Right kidney (tissue), 1 donor: Measurements from ENCODE around the gene PDCL3.

Experiments
- DNase-seq: peaks from one replicate; pipeline ENCODE4 v3.0.0-alpha.2; 2016

Gene PDCL3

DNA sequence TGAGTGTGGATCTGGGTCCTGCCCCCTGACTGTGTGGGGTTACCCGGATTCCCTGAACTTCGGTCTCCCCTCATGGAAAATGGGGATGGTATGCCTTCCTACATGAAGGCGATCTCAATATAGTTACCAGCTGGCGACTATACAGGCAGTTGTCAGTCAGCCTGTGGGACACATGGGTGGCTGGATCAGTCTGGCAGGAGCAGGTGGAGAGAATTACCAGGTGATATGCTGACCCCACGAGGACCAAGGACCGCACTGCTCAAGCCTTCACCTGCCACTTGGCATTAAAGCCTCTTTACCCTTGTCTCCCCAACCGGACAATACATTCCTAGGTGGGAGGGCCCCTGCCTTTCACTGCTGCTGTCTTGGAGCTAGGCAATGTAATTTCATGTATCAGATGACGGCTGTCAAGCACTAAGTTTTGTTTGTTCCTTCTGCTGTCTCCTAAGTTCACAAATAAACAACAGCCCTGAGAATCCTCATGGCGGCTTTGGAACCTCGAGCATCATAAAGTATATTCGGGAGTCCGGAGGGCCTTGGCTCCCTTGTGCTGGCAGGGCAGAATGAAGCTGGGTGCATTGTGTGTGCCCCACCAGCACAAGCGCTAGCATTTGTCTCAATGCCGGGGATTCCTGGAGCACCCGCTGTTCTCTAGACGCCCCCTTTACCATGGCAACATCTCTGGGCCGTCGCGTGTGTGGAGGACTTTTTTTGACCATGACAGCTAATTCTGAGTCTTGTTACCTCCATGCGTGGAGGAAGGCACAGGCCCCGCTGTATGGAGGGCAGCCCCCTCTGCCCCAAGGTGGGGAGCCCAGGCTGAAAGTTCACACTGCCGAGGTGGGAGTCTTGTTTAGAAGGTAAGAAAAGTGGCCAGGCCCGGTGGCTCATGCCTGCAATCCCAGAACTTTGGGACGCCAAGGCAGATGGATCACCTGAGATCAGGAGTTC, 48.6 kb downstream of the PDCL3 start:
- DNase-seq = no peak

DNA sequence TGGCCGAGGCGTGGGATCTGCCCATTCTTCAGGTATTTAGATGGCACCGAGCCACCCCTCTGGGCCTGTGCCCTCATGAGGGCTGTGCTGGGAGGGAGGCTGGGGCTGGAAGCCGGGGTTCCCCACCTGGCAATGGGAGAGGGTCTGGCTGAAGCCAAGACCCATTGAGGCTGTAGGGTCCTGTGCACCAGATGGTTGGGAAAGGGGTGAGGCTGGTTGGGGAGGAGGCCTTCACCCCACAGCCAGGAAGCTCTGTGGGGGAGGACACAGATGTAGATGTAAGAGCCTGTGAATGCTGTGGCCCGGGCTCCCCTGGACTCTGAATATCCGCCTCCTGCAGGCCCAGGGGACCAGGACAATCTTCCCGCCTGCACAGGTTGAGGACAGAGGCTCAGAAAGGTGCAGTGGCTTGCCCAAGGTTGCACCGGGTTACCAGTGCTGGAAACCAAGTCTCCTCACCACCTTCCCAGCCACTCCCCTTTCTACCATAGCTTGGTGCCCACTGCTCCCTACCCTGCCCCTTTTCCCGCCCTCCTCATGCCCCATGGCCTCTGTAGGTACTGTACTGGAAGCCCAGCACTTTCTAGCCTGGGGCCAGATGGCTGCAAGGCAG, 49.7 kb downstream of the PDCL3 start:
- DNase-seq = no peak

DNA sequence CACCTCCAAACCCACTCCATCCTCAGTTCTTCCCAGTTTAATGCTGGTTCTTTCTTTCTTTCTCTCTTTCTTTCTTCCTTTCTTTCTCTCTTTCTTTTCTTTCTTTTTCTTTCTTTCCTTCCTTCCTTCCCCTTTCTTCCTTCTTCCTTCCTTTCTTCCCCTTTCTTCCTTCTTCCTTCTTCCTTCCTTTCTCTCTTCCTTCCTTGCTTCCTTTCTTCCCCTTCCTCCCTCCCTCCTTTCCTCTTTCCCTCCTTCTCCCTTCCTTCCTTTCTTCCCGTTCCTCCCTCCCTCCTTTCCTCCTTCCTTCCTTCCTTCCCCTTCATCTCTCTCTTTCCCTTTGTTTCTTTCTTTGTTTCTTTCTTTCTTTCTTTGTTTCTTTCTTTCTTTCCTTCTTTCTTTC, 50.9 kb downstream of the PDCL3 start:
- DNase-seq = no peak

DNA sequence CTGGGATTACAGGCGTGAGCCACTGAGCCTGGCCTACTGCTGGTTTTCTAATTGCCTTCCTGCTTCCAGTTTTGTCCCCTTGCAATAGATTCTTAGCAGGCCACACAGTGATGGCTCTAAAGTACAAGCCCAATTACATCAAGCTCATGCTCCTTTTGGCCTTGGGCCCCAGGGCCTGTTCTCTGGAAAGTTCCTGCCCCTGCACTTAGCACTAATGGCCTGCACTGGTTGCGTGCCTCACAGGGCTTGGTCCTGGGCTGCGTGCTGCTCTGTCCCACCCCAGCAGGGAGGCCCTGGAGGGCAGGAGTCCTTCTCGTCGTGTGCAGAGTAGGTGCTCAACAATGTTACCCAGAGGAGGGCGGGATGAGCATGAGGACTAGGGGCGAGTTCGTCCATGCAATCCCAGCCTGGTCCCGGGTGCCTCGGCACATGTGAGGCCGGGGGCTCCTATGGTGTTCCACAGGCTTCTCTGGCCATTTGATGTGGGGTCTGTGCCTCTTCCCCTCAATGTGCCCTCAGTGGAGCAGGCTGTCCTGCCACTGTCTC, 51.7 kb downstream of the PDCL3 start:
- no peak for DNase-seq

DNA sequence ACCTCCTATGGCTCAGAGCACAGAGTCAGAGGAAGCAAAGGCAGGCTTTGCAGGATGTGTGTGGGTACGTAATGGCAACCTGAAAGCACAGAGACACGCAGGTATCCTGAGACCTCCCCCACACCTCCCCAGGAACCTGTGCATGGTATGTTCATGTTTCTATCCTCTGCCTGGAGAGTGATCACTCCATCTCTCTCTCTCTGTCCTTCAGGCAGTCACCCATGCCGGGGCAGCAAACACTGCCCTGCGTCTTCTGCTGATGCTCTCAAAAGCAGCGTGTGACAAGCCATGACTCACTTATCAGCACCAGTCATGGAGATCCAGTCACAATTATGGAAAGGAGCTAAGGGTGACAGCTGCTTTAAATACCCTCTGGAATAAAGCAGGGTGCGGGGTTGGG, 52.7 kb downstream of the PDCL3 start:
- DNase-seq = no peak

DNA sequence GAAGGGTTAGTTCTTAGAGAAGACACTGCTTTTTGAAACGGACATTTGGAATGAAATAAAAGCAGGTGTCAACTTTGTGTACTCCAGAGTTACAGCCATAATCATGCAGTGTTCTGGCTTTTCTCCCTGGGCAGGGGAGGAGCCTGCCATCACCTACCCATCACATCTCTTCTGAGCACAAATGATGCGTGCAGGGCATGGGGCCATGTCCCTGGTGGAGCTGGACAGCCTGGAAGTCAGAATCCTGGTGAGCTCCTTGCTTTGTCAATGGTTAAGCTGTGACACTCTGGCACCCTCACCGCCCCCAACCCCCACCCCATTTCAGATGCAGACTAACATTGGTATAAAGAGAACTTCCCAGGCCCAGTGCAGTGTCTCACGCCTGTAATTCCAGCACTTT, 53.1 kb downstream of the PDCL3 start:
- DNase-seq = no peak

DNA sequence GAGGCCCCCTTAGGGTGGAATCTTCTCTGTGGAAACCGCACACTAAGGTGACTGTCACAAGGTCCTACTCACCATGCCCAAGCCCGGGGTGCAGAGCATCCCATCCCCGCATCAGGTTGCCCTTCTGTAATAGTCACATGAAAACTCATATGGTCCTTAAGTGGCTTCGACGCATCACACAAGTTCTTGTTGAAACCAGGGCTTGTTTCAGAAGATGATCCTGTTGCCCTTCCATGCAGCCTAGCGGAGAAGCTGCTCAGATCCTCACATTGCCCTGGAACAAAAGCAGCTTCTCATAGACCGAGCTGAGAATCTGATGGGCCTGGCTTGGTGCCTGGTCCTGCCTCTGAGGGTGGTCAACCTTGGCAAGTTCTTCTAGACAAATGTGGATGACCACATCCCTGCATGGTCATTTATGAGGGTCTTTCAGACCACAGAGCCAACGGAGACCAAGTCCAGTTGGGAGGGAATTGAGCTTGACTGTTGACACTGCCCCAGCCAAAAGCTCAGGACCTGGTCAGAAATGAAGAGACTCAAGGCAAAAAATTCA, 54.1 kb downstream of the PDCL3 start:
- no peak for DNase-seq

DNA sequence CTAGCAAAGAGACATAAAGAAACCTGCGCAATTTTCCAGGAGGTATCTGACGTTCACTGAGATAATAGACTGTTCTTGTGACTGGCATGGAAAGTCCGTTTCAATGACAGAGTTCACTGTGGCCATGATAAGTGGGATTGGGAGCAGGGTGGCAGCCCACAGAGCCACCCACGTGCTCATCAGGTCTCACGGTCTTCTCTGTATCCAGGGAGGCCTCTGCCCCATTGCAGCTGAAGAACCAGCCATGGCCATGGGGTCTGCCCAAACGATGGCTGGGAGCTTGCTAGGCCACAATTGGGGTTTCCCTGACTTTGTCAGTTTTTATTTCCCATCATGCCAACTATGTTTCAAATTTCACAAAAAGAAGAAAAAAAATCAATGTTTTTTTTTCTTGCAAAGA, 57.2 kb downstream of the PDCL3 start:
- DNase-seq = no peak

DNA sequence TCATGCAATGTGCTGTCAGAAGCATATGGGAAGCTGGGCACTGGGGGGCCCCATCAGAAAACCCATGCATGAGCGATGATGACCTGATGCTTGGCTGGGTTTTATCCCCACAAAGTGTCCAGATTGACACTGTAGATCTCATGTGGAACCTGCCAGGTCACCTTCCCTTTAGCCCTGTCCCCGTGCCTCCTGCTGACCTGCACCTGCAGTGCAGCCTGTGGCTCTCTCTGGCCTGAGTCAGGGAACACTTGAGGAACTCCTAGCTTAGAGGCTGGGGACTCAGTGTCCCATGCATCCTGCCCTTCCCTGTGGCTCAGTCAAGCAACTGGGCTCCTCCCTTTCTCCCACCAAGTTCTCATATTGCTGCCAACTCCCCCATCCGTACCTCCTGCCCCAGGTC, 57.7 kb downstream of the PDCL3 start:
- DNase-seq = no peak

DNA sequence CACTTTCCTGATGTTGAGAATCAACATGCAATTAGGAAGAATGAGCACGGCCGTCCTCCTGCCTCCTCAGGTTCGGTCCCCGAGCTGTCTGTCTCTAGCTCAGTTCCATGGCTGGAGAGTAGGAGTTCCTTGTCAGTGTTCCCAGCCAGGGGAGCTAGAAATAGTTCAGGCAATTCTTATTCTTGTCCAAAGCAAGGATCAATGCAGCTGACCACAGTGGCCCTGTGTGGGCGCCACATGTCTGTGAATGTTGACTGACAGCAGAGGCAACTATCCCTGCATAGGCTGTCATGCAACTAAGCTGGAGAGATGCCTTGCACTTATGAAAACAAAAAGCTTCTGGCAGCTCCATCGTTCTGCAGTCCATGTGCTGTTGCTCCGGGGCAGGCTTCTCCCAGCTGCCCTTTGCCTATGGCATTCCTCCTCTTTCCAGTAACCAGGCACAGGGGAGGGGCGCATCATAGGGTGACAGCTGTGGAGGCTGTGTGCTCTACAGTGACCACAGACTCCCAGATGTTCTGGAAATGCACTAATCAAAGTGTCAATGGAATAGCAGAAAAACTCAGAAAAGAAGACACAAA, 58.7 kb downstream of the PDCL3 start:
- DNase-seq = no peak

DNA sequence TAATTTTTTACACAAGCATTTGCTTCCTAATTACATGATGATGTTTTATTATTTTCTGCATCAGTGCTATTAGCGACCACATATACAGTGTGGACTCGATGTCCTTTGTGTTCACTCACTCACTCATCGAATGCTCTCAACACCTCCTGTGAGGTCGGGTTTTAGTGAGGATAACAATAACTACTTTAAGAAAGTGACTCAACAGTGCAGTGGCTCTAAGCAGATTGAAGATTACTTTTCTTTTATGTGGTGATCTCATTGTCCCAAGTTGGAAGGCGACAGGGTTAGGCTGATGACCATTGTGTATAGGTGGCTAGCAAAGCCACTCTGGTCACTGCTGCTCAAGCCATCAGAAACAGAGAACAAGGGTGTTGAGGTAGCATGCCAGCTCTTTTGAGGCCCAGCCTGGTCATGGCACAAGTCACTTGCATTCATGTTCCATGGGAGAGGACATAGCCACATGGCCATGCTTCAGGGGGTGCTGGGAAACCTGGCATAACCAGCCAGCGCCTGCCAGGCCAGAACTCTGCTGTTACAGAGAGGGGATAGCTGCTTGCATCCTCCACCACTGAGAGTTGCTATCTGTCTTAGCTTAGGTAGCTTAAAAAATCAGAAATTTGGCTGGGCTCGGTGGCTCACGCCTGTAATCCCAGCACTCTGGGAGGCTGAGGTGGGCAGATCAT, 60.4 kb downstream of the PDCL3 start:
- no peak for DNase-seq

DNA sequence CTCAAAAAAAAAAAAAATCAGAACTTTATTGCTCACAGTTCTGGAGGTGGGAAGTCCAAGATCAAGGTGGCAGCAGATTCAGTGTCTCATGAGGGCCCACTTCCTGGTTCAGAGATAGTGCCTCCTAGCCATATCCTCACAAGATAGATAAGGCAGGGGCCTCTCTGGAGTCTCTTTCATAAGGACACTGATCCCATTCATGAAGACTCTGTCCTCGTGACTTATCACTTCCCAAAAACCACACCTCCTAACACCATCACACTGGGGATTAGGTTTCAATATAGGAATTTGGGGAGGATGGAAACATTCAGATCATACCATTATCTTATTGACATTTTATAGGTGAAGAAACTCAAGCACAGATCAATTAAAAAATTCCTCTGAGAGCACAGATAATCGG, 61.1 kb downstream of the PDCL3 start:
- DNase-seq = no peak

DNA sequence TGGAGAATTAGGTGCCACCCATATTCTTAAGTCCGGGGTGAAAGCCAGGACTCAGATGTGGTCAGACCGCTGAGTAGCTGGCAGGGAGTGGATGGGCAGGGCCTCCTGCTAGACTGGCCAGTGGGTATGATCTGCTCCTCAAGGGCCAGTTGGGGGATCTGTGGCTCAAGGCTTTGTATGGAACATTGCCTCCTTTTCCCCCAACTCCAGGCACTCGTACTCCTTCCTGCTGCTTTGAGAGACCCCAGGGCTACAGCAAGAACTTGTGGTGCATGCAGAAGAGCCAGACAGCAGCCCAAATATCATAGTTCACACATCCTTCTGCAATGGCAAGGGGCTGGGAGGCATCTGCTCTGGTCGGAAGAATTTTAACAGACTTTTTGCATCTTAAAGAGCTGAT, 61.7 kb downstream of the PDCL3 start:
- no peak for DNase-seq

DNA sequence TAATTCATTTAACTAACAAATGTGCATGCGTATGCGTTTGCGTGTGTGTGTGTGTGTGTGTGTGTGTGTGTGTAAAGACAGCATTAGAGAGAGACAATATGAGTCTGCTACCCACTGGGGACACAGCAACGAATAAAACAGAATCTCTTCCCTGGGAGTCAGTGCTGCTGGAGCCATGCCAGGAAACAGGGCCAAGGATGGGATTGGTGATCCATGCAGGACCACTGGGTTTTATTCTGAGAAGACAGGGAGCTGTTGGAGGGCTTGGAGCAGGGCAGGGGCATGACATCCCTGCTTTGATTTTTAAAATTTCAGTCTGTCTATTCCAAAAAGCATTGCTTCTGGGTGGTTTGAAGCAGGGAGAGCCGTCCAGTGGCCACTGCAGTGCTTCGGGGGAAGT, 62.9 kb downstream of the PDCL3 start:
- no peak for DNase-seq
